Left lung (tissue), 10 donors: ENCODE results near the gene TIMM13. TPM values are rescaled to one million over a fixed set of nuclear protein-coding genes. Genes with fewer than 3 reads are reported as not detected.
A peak's percentile ranks its signal among the peaks of the same experiment; 100 is the strongest.

Source experiments
- ATAC-seq: fragments of 200-7000 bp; cut with Tn5 transposase; one replicate; pipeline ENCODE4 v1.9.1; 2020; ENCODE audit warnings: moderate library complexity
- DNase-seq, 4 donors: peaks; one replicate each; pipeline ENCODE4 v3.0.0-alpha.2; 2013 to 2020
- H3K27ac ChIP-seq, 2 donors: fragments of 200-600 bp; sonication (generic) in 1 of 2; one replicate each; pipeline versions ENCODE4 v1.5.0 to v1.8.0; 2020 to 2021
- H3K27me3 ChIP-seq, 2 donors: fragments of 200-600 bp; sonication (generic) in 1 of 2; one replicate each; pipeline versions ENCODE4 v1.5.0 to v1.8.0; 2020 to 2021
- H3K36me3 ChIP-seq, 2 donors: fragments of 200-600 bp; sonication (generic) in 1 of 2; one replicate each; pipeline versions ENCODE4 v1.5.0 to v1.8.0; 2020 to 2021
- H3K4me1 ChIP-seq, 2 donors: fragments of 200-600 bp; one replicate each; pipeline ENCODE4 v1.8.0; 2021
- H3K4me3 ChIP-seq, 2 donors: fragments of 200-600 bp; sonication (generic) in 1 of 2; one replicate each; pipeline versions ENCODE4 v1.5.0 to v1.8.0; 2020 to 2021; ENCODE audit warnings: mild to moderate bottlenecking in 1 of 2
- H3K9me3 ChIP-seq, 2 donors: fragments of 200-600 bp; sonication (generic) in 1 of 2; one replicate each; pipeline versions ENCODE4 v1.5.0 to v1.8.0; 2020 to 2021
- intact Hi-C, 2 donors: fragments of 100-400 bp; cut with DNase I; formaldehyde crosslinking; loops; one replicate each; pipeline versions ENCODE4 v1.11.2 to v1.14.2; 2022
- polyA plus RNA-seq, 6 donors: library from polyadenylated mRNA; unstranded; fragments of 120-200 nt; gene quantifications; one replicate each; pipeline ENCODE4 v1.2.1, GENCODE V29; 2013; ENCODE audit not compliant: insufficient read length in 6 of 6
- total RNA-seq, 2 donors: library from RNA; stranded (reverse); fragmentation: NEBNext Ultra II Directional; extraction: Animal tissue kit (Norgen Biotek cat#: 25700); gene quantifications; one replicate each; pipeline ENCODE4 v1.2.1, GENCODE V29; 2021
- TF ChIP-seq, protein P1 (sequence below), 2 donors: fragments of 200-600 bp; sonication (generic) in 1 of 2; IDR thresholded peaks; one replicate each; pipeline versions ENCODE4 v1.5.0 to v1.8.0; 2021; ENCODE audit warnings: antibody characterized with exemption in 2 of 2
- donor health status: DM: no; HTN: yes; CAD: no.
- donor health status: DM: no; HTN: no; CAD: no.

Gene TIMM13
- total and polyA plus RNA-seq, 8 donors: 47.6 to 98.0 (median 70.8) TPM

GRCh38 chr19:2440515-2440914 is 13.1 kb upstream of the TIMM13 start:
- H3K9me3 ChIP-seq: no peaks in the 10 kb centered on the region
- no peak overlapping the region for H3K27ac ChIP-seq
- no peak overlapping the region for H3K4me3 ChIP-seq
- ATAC-seq: no peak
- no peak for DNase-seq
- peaks cover 0 to 70% of the 10 kb centered on the region in 2 donors for H3K36me3 ChIP-seq
- H3K27me3 ChIP-seq: no peaks in the 10 kb centered on the region
- no peaks in the 10 kb centered on the region for H3K4me1 ChIP-seq
- intact Hi-C loops: no loop called here
- TF ChIP-seq, protein P1, sequence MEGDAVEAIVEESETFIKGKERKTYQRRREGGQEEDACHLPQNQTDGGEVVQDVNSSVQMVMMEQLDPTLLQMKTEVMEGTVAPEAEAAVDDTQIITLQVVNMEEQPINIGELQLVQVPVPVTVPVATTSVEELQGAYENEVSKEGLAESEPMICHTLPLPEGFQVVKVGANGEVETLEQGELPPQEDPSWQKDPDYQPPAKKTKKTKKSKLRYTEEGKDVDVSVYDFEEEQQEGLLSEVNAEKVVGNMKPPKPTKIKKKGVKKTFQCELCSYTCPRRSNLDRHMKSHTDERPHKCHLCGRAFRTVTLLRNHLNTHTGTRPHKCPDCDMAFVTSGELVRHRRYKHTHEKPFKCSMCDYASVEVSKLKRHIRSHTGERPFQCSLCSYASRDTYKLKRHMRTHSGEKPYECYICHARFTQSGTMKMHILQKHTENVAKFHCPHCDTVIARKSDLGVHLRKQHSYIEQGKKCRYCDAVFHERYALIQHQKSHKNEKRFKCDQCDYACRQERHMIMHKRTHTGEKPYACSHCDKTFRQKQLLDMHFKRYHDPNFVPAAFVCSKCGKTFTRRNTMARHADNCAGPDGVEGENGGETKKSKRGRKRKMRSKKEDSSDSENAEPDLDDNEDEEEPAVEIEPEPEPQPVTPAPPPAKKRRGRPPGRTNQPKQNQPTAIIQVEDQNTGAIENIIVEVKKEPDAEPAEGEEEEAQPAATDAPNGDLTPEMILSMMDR (IDR thresholded peaks at IDR 0.05): no peak

DNA sequence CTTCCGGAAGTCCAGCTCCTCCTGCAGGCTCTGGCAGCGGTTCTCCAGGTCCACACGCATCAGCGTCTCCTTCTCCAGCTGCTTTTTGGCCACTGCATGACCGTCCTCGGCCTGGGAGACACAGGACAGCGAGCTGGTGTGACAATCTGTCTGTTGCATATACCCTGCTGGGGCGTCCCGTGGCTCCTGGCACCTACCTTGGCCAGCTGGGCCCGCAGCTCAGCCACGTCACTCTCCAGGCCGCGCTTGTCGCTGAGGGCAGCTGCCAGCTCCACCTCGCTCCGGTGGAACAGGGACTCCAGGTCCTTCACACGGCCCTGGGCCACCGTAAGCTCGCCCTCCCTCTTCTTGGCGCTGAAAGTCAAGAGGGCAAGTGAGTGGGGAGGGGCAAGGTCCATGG is 10.8 kb upstream of the TIMM13 start:
- peaks cover 0 to 72% of the 10 kb centered on the region in 2 donors for H3K36me3 ChIP-seq
- no peak overlapping the region for H3K27ac ChIP-seq
- intact Hi-C loops: no loop called here
- ATAC-seq: no peak
- no peaks in the 10 kb centered on the region for H3K4me1 ChIP-seq
- H3K9me3 ChIP-seq: no peaks in the 10 kb centered on the region
- DNase-seq: peak in 1 of 4 donors; percentile 73
- no peaks in the 10 kb centered on the region for H3K27me3 ChIP-seq
- H3K4me3 ChIP-seq: no peak overlapping the region
- TF ChIP-seq, protein P1 (IDR thresholded peaks at IDR 0.05): no peak

DNA sequence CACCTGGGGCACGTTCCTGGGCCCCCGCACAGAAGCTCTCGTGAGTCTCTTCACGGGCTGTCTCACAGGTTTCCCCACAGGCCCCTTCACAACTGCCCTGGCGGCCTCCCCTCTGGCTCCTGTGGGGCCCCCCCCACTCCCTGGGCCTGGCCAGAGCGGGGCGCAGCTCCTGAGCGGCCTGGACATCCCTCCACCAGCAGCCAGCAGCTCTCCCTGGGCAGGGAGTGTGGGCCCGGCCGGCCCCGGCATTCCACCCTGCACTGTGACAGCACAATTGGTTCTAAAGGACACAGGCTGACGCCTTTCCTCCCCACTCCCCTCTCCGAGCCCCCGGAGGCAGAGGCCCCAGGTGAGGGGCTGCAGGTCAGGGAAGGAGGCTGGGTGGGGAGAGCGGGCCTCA is 9.5 kb upstream of the TIMM13 start:
- no peaks in the 10 kb centered on the region for H3K4me1 ChIP-seq
- H3K27ac ChIP-seq: no peak overlapping the region
- peaks cover 0 to 64% of the 10 kb centered on the region in 2 donors for H3K36me3 ChIP-seq
- ATAC-seq (no peak), DNase-seq (peak in 1 of 4 donors; percentile 65)
- intact Hi-C loops: no loop called here
- no peaks in the 10 kb centered on the region for H3K9me3 ChIP-seq
- H3K27me3 ChIP-seq: no peaks in the 10 kb centered on the region
- no peak overlapping the region for H3K4me3 ChIP-seq
- TF ChIP-seq, protein P1 (IDR thresholded peaks at IDR 0.05): no peak

- H3K4me1 ChIP-seq: no peaks in the 10 kb centered on the region
- intact Hi-C loops: no loop called here
- H3K27me3 ChIP-seq: no peaks in the 10 kb centered on the region
- H3K27ac ChIP-seq: no peak overlapping the region
- TF ChIP-seq, protein P1 (IDR thresholded peaks at IDR 0.05): no peak
- no peaks in the 10 kb centered on the region for H3K9me3 ChIP-seq
- H3K4me3 ChIP-seq: no peak overlapping the region
- peak in 1 of 4 donors; percentile 66 for DNase-seq
- no peak for ATAC-seq
- H3K36me3 ChIP-seq: peaks cover 0 to 64% of the 10 kb centered on the region in 2 donors
Observed at GRCh38 chr19:2436384-2436783, 9.0 kb upstream of the TIMM13 start.

DNA sequence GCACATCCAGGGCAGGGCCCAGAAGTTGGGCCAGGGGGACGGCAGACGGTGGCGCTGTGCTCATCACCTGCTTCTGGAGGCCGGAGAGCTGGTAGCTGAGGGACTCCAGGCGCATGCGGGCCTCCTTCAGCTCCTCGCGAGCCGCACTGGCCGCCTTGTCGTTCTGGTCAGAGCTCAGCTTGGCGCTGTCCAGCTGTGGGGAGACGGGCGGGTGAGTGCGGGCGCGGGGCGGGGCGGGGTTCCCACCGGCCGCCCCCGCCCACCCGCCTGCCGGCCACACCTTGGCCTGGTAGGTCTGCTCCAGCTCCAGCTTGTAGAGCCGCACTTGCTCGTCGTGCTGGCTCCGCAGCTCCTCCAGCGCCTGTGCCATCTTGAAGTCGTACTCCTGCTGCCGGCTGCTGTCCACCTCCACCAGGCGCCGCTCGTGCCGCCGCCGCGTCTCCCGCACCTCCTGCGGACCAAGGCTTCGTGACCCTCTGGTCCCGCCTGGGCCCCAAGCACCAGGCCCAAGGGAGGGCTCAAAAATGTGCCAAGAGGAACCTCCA is 7.4 kb upstream of the TIMM13 start:
- TF ChIP-seq, protein P1 (IDR thresholded peaks at IDR 0.05): no peak
- DNase-seq: peak in 1 of 4 donors; percentile 68
- no peaks in the 10 kb centered on the region for H3K9me3 ChIP-seq
- no peak for ATAC-seq
- H3K27ac ChIP-seq: no peak overlapping the region
- peaks cover 0 to 74% of the 10 kb centered on the region in 2 donors for H3K36me3 ChIP-seq
- H3K4me1 ChIP-seq: no peaks in the 10 kb centered on the region
- H3K4me3 ChIP-seq: no peak overlapping the region
- no peaks in the 10 kb centered on the region for H3K27me3 ChIP-seq
- intact Hi-C loops: no loop called here
